Panc1 (cell line): ENCODE results near the gene KRTAP5-6.

ENCODE experiments used
- POLR2AphosphoS5 ChIP-seq: IDR thresholded peaks from 2 replicates; pipeline ENCODE4 v1.6.1; 2012; ENCODE audit warnings: mild to moderate bottlenecking, low read depth, low read length, moderate library complexity
- REST ChIP-seq, 2 experiments: IDR thresholded peaks; 2 replicates each; pipeline ENCODE4 v1.6.1; 2011 to 2012; ENCODE audit warnings: low read depth in 2 of 2, control low read depth in 1 of 2, low read length in 1 of 2, mild to moderate bottlenecking in 1 of 2, moderate library complexity in 1 of 2; ENCODE audit not compliant: insufficient read depth in 1 of 2
- SIN3A ChIP-seq: IDR thresholded peaks from 2 replicates; pipeline ENCODE4 v1.6.1; 2012; ENCODE audit warnings: low read depth, mild to moderate bottlenecking, low read length, moderate library complexity, borderline replicate concordance; ENCODE audit not compliant: insufficient read depth
- TCF7L2 ChIP-seq: IDR thresholded peaks from 2 replicates; pipeline ENCODE4 v1.6.1; 2011; ENCODE audit warnings: mild to moderate bottlenecking, low read depth, low read length, inconsistent platforms
- TF ChIP-seq, protein P1 (sequence below): fragments of 450-650 bp; IDR thresholded peaks from 2 replicates; pipeline ENCODE4 v1.5.1; 2017; ENCODE audit warnings: mild to moderate bottlenecking

DNA sequence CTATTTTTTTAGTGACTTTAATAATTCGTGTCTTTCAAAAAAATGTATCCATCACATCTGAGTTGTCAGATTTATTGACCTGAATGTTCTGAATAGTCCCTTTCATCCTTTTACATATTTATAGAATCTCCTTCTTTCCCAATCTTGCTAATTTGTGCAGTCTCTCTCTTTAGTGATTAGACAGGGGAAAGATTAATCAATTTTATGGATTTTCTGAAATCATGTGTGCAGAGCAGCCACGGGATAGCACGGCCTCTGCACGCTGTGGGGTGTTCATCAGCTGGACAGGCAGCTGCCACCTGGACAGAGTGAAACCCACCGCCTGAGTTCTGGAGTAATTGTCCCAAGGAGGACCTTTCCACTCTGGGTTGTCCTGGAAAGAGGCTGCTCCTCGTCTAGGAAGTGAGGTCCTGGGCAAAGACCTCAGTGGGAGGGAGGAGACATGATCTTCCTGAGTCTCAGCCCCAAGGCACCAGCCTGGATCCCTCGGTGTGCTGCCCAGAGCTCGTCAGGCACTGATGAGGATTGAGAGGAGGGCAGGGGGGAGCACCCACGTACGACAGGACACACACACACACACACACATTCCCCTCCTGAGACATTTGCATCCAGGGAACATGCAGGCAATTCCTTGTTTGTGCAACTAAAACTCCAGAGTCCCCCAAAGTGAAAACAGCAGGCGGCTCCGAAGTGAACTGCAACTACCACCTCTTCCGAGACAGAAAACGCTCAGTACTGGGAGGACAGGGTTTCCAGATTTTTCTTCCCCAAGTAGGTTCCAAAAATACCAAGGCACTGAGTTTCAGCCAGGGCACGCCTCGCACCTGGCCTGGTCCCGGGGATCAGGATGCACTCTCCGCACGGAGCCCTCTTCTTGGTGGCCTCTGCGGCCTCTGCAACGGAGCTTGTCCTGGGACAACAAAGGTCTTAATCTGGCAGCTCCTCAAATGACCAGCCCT is 22.5 kb upstream of the KRTAP5-6 start:
- TF ChIP-seq, protein P1, sequence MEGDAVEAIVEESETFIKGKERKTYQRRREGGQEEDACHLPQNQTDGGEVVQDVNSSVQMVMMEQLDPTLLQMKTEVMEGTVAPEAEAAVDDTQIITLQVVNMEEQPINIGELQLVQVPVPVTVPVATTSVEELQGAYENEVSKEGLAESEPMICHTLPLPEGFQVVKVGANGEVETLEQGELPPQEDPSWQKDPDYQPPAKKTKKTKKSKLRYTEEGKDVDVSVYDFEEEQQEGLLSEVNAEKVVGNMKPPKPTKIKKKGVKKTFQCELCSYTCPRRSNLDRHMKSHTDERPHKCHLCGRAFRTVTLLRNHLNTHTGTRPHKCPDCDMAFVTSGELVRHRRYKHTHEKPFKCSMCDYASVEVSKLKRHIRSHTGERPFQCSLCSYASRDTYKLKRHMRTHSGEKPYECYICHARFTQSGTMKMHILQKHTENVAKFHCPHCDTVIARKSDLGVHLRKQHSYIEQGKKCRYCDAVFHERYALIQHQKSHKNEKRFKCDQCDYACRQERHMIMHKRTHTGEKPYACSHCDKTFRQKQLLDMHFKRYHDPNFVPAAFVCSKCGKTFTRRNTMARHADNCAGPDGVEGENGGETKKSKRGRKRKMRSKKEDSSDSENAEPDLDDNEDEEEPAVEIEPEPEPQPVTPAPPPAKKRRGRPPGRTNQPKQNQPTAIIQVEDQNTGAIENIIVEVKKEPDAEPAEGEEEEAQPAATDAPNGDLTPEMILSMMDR: no peak
- TF ChIP-seq TCF7L2 (no peak), REST (IDR thresholded peaks at IDR 0.05; ENCODE audit: insufficient read depth in 1 of 2, low read depth in 2 of 2, low read length in 1 of 2) (no peak), POLR2AphosphoS5 (no peak), SIN3A (no peak)
